Measurements from ENCODE around the gene C1QTNF9B. TPM values are rescaled to one million over a fixed set of nuclear protein-coding genes. Genes with fewer than 3 reads are reported as not detected.

Gene C1QTNF9B
- polyA plus RNA-seq, 1 experiment, result not detected

DNA sequence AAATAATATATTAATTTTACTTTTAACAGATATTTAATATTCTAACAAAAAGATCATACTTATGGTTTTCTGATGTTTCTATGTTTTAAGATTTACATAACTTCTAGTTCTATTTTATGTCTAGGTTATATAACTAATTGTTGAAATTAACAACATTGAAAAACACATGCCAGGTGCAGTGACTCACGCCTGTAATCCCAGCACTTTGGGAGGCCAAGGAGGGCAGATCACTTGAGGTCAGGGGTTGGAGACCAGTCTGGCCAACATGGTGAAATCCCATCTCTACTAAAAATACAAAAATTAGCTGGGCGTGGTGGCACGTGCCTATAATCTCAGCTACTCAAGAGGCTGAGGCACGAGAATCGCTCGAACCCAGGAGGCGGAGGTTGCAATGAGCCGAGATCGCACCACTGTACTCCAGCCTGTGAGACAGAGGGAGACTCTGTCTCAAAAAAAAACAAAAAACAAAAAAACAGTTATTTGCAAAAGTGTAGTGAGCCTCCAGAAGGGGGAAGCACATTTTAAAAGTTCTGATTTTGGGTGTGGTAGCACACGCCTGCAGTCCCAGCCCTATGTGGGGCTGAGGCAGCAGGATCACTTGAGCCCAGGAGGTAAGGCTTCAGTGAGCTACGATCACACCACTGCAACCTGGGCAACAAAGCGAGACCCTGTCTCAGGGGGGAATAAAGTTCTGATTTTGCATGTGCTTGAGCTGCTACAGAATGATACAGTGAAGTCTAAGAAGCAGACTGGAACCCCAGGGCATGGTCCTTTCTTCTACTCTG, 26.8 kb downstream of the C1QTNF9B start:
- ChIA-PET CTCF (interaction anchor here (0.9 to 1.4 kb wide), 4 partner anchors 152 to 412 kb away, joined by 3 to 7 read pairs (median 4); no protein-coding TSS in a partner anchor), POLR2A (no interaction called here)
- H3K36me3 ChIP-seq (ENCODE audit: control insufficient read depth, insufficient read depth, low read length), result no peaks in the 10 kb centered on the region; the same call in 1 of the 2 replicates
- TF ChIP-seq, protein P1, sequence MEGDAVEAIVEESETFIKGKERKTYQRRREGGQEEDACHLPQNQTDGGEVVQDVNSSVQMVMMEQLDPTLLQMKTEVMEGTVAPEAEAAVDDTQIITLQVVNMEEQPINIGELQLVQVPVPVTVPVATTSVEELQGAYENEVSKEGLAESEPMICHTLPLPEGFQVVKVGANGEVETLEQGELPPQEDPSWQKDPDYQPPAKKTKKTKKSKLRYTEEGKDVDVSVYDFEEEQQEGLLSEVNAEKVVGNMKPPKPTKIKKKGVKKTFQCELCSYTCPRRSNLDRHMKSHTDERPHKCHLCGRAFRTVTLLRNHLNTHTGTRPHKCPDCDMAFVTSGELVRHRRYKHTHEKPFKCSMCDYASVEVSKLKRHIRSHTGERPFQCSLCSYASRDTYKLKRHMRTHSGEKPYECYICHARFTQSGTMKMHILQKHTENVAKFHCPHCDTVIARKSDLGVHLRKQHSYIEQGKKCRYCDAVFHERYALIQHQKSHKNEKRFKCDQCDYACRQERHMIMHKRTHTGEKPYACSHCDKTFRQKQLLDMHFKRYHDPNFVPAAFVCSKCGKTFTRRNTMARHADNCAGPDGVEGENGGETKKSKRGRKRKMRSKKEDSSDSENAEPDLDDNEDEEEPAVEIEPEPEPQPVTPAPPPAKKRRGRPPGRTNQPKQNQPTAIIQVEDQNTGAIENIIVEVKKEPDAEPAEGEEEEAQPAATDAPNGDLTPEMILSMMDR (IDR thresholded peaks at IDR 0.05; ENCODE audit: insufficient read depth, low read depth, low read length), result 0 out of 2 replicates have a peak, but pooled peaks have one; percentile 7
- H3K27me3 ChIP-seq (ENCODE audit: control insufficient read depth, insufficient read depth, low read length), result no peaks in the 10 kb centered on the region
- H3K4me3 ChIP-seq (ENCODE audit: low read depth, low read length), result no peak overlapping the region
- no peak for DNase-seq (ENCODE audit: low read depth)

DNA sequence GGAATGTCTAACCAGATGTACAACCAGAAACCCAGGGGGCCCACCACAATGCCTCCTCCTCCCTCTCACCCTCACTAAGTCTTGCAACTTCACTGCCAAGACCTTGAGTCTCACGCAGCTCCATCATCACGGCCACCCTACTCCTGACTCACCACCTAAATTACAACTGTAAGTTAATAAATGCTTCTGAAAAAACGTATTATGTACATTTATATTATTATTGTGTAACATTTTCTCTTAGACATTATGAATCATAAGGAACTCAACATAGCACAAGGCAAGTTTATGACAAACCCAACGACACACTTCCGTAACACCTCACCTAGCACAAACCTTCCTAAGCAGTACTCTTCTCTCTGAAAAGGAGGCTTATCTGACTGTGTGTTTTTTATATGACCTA, 28.8 kb downstream of the C1QTNF9B start:
- TF ChIP-seq, protein P1 (IDR thresholded peaks at IDR 0.05; ENCODE audit: insufficient read depth, low read depth, low read length), result no peak
- CTCF ChIA-PET, result interaction anchor here (0.7 to 2.0 kb wide), 9 partner anchors 10 to 403 kb away, joined by 3 to 6 read pairs (median 4); partner anchors contain the start of gene MIPEP
- Histone ChIP-seq H3K36me3 (ENCODE audit: control insufficient read depth, insufficient read depth, low read length) (no peaks in the 10 kb centered on the region; the same call in 1 of the 2 replicates), H3K27me3 (ENCODE audit: control insufficient read depth, insufficient read depth, low read length) (no peaks in the 10 kb centered on the region), H3K4me3 (ENCODE audit: low read depth, low read length) (no peak overlapping the region)
- no peak for DNase-seq (ENCODE audit: low read depth)
- POLR2A ChIA-PET, result no interaction called here

DNA sequence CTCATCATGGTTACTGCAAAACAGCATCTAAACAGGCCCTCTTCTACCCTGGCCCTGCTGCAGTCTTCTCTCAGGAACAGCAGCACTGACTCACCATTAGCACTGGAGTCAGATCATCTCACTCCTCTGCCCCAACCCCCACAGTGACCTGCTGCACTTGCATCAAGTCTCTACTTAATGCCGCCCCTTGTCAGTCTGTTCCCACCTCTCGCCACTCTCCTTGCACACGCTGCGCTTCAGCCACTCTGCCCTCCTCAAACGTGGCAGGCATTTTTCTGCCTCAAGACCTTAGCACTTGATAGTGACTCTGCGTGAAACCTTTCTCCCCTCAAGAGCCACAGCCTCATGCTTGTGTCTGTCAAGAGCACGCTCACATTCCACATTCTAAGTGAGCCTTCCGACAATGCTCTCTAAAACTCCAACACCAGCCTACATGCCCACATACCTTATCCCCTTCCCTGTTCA, 30.2 kb downstream of the C1QTNF9B start:
- H3K4me3 ChIP-seq (ENCODE audit: low read depth, low read length), result no peak overlapping the region
- H3K36me3 ChIP-seq (ENCODE audit: control insufficient read depth, insufficient read depth, low read length), result no peaks in the 10 kb centered on the region; the same call in 1 of the 2 replicates
- DNase-seq (ENCODE audit: low read depth), result no peak
- no peaks in the 10 kb centered on the region for H3K27me3 ChIP-seq (ENCODE audit: control insufficient read depth, insufficient read depth, low read length)
- POLR2A ChIA-PET, result no interaction called here
- CTCF ChIA-PET, result interaction anchor here (1.0 to 1.5 kb wide), 3 partner anchors 22 to 401 kb away, joined by 3 to 4 read pairs (median 4); no protein-coding TSS in a partner anchor
- TF ChIP-seq, protein P1 (IDR thresholded peaks at IDR 0.05; ENCODE audit: insufficient read depth, low read depth, low read length), result no peak

DNA sequence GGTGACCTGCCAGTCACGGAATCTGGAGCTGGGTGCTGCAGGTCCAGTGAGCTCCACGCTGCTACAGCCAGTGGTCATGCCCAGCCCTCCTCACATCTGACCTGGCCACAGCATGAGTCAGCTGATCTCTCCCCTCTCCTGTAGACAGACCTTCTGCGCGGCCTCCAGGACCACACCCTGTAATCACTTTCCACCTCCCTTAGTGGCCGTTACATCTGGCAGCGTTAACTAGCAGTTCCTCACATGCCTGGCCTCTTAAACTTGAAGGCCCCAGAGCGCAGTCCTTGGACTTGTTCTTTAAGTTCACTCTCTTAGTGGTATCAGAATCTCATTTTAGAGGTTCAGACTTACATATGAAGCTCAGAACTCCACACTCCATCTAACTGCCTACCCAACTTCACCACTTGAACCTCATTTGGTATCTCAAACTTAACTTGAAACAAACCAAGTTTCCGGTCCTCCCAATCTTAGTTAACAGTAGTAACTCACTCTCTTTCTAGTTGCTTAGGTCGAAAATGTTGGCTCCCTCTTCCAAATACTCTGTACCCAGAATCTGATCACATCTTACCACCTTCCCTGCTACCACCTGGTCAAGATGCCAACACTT, 30.8 kb downstream of the C1QTNF9B start:
- H3K27me3 ChIP-seq (ENCODE audit: control insufficient read depth, insufficient read depth, low read length), result no peaks in the 10 kb centered on the region
- CTCF ChIA-PET, result interaction anchor here (1.0 to 1.5 kb wide), 2 partner anchors 22 to 400 kb away, joined by 3 to 4 read pairs; no protein-coding TSS in a partner anchor
- TF ChIP-seq, protein P1 (IDR thresholded peaks at IDR 0.05; ENCODE audit: insufficient read depth, low read depth, low read length), result no peak
- POLR2A ChIA-PET, result no interaction called here
- no peaks in the 10 kb centered on the region; the same call in 1 of the 2 replicates for H3K36me3 ChIP-seq (ENCODE audit: control insufficient read depth, insufficient read depth, low read length)
- DNase-seq (ENCODE audit: low read depth), result no peak
- H3K4me3 ChIP-seq (ENCODE audit: low read depth, low read length), result no peak overlapping the region

DNA sequence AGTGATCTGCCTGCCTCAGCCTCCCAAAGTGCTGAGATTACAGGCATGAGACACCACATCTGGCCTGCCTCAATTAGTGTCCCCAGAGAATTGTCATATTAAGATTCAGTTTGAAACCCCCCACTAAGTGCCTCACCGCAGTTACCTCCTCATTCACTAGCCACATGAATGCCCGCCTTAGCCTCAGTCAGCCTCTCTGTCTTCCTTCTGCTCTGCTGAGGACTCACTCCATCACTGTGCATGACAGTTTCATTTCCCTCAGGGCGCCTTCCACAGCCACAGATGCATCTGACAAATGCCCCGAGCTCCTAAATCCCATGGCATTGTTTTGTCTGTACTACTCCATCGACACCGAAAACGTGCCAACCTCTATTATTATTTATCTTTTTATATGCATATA, 31.4 kb downstream of the C1QTNF9B start:
- Histone ChIP-seq H3K36me3 (ENCODE audit: control insufficient read depth, insufficient read depth, low read length) (no peaks in the 10 kb centered on the region; the same call in 1 of the 2 replicates), H3K4me3 (ENCODE audit: low read depth, low read length) (no peak overlapping the region), H3K27me3 (ENCODE audit: control insufficient read depth, insufficient read depth, low read length) (no peaks in the 10 kb centered on the region)
- ChIA-PET CTCF (interaction anchor here (1.0 to 1.5 kb wide), 2 partner anchors 23 to 399 kb away, joined by 3 to 4 read pairs; no protein-coding TSS in a partner anchor), POLR2A (no interaction called here)
- TF ChIP-seq, protein P1 (IDR thresholded peaks at IDR 0.05; ENCODE audit: insufficient read depth, low read depth, low read length), result no peak
- no peak for DNase-seq (ENCODE audit: low read depth)

Measured in BJ (cell line).